Transverse colon (tissue), 4 donors: Measurements from ENCODE around the gene TMEM53. TPM values are rescaled to one million over a fixed set of nuclear protein-coding genes. Genes with fewer than 3 reads are reported as not detected.
A peak's percentile ranks its signal among the peaks of the same experiment; 100 is the strongest.

Experiments
- DNase-seq: peaks from one replicate; pipeline ENCODE4 v3.0.0-alpha.2; 2019
- H3K27ac ChIP-seq, 4 donors: fragments of 200-600 bp; sonication (generic); 2 replicates each; pipeline ENCODE4 v1.5.1; 2016 to 2018; ENCODE audit warnings: inconsistent platforms in 4 of 4
- H3K27me3 ChIP-seq: fragments of 200-600 bp; sonication (generic); 2 replicates; pipeline ENCODE4 v1.5.1; 2017; ENCODE audit warnings: inconsistent platforms
- H3K36me3 ChIP-seq, 4 donors: fragments of 200-600 bp; sonication (generic); 2 replicates each; pipeline ENCODE4 v1.5.1; 2017 to 2019; ENCODE audit warnings: inconsistent platforms in 4 of 4
- H3K4me1 ChIP-seq, 4 donors: fragments of 200-600 bp; sonication (generic); 2 replicates each; pipeline ENCODE4 v1.5.1; 2017 to 2020; ENCODE audit warnings: inconsistent platforms in 4 of 4
- H3K4me3 ChIP-seq, 4 donors: fragments of 200-600 bp; sonication (generic); 1 replicate in 1 of 4; 2 replicates in 3 of 4; pipeline versions ENCODE4 v1.5.1 to v1.6.1; 2017 to 2019; ENCODE audit warnings: inconsistent platforms in 4 of 4
- H3K9me3 ChIP-seq, 2 donors: fragments of 200-600 bp; sonication (generic); 2 replicates each; pipeline ENCODE4 v1.5.1; 2017 to 2019; ENCODE audit warnings: inconsistent platforms in 2 of 2
- CTCF ChIP-seq, 5 experiments: fragments of 200-600 bp in 3 of 5; fragments of 450-650 bp in 2 of 5; sonication (generic) in 3 of 5; IDR thresholded peaks; 1 replicate in 2 of 5; 2 replicates in 3 of 5; pipeline ENCODE4 v1.5.1; 2016 to 2017; ENCODE audit warnings: antibody characterized with exemption in 5 of 5, inconsistent platforms in 3 of 5, mild to moderate bottlenecking in 2 of 5, moderate library complexity in 1 of 5
- EP300 ChIP-seq: sonication (generic); formaldehyde crosslinking; IDR thresholded peaks from one replicate; pipeline ENCODE4 v1.6.1; 2017; ENCODE audit warnings: antibody characterized with exemption, low read depth
- POLR2A ChIP-seq: fragments of 450-650 bp; IDR thresholded peaks from one replicate; pipeline ENCODE4 v1.6.1; 2016; ENCODE audit warnings: antibody characterized with exemption, mild to moderate bottlenecking, moderate library complexity
- POLR2AphosphoS5 ChIP-seq, 3 donors: sonication (generic); formaldehyde crosslinking; IDR thresholded peaks; one replicate each; pipeline ENCODE4 v1.6.1; 2016; ENCODE audit warnings: antibody characterized with exemption in 3 of 3
- WGBS, 2 donors: methylation state at CpG; one replicate each; pipeline ENCODE4 v1.1.5; 2018; ENCODE audit warnings: low coverage in 1 of 2; 5-methylcytosine and 5-hydroxymethylcytosine counted together
- in situ Hi-C, 4 donors: fragments of 200-750 bp; cut with MboI; loops; one replicate each; pipeline versions ENCODE4 v1.15.0 to v1.15.1; 2017; ENCODE audit warnings: low sequenced_read_pairs in 3 of 4, low pct_ligation_motif_present in 1 of 4, low pct_unique_long_range_greater_than_20kb in 1 of 4
- intact Hi-C: fragments of 100-400 bp; cut with DNase I; formaldehyde crosslinking; loops from one replicate; pipeline ENCODE4 v1.15.1; 2023; ENCODE audit warnings: low total_unique reads
- total RNA-seq, 4 donors: library from RNA; depleted of rRNA; stranded (reverse); fragments of >200 nt; gene quantifications; one replicate each; pipeline ENCODE4 v1.1.0, GENCODE V29; 2016

TMEM53 gene
- total RNA-seq, 4 donors from 2014 or later: 14.2 to 40.8 (median 22.9) TPM

- in situ Hi-C loops (no loop called here), intact Hi-C loops (no loop called here)
- peaks cover 0 to 11% (median 2%) of the 10 kb centered on the region in 4 donors for H3K4me1 ChIP-seq
- no peak overlapping the region for H3K4me3 ChIP-seq
- no peaks in the 10 kb centered on the region for H3K27me3 ChIP-seq
- 6 to 30% methylated on average over 11 to 15 of the region's 15 CpGs for WGBS, 2 donors
- H3K27ac ChIP-seq: no peak overlapping the region
- TF ChIP-seq CTCF (IDR thresholded peaks at IDR 0.05) (peak; percentile 50 to 65 (median 61)), POLR2A (no peak), POLR2AphosphoS5 (IDR thresholded peaks at IDR 0.05) (no peak), EP300 (no peak)
- no peak for DNase-seq
- H3K9me3 ChIP-seq: no peaks in the 10 kb centered on the region
- no peaks in the 10 kb centered on the region for H3K36me3 ChIP-seq
Measured at GRCh38 chr1:44707959-44708831, 33.9 kb upstream of the TMEM53 start.

- peaks cover 0 to 11% (median 2%) of the 10 kb centered on the region in 4 donors for H3K4me1 ChIP-seq
- H3K27ac ChIP-seq: no peak overlapping the region
- H3K27me3 ChIP-seq: no peaks in the 10 kb centered on the region
- 80 to 92% methylated on average over 2 to 6 of the region's 6 CpGs for WGBS, 2 donors
- no peak for DNase-seq
- no peaks in the 10 kb centered on the region for H3K9me3 ChIP-seq
- intact Hi-C loops: no loop called here
- H3K36me3 ChIP-seq: no peaks in the 10 kb centered on the region
- in situ Hi-C loops: no loop called here
- TF ChIP-seq POLR2A (no peak), POLR2AphosphoS5 (IDR thresholded peaks at IDR 0.05) (no peak)
- no peak overlapping the region for H3K4me3 ChIP-seq
Measured at GRCh38 chr1:44707112-44707881, 33.0 kb upstream of the TMEM53 start.

GRCh38 chr1:44705938-44706337 lies 31.7 kb upstream of the TMEM53 start:
- H3K4me1 ChIP-seq: peaks cover 0 to 11% (median 2%) of the 10 kb centered on the region in 4 donors
- no peak for DNase-seq
- no peaks in the 10 kb centered on the region for H3K27me3 ChIP-seq
- no peak overlapping the region for H3K4me3 ChIP-seq
- no peaks in the 10 kb centered on the region for H3K36me3 ChIP-seq
- no peak overlapping the region for H3K27ac ChIP-seq
- WGBS, 2 donors: 80 to 81% methylated on average over 1 to 2 of the region's 2 CpGs
- in situ Hi-C loops (no loop called here), intact Hi-C loops (no loop called here)
- no peaks in the 10 kb centered on the region for H3K9me3 ChIP-seq
- TF ChIP-seq CTCF (IDR thresholded peaks at IDR 0.05): no peak
- TF ChIP-seq EP300: no peak
- no peak for TF ChIP-seq POLR2A
- no peak for TF ChIP-seq POLR2AphosphoS5 (IDR thresholded peaks at IDR 0.05)

GRCh38 chr1:44705470-44705869 lies 31.2 kb upstream of the TMEM53 start:
- no peak for TF ChIP-seq POLR2A
- TF ChIP-seq CTCF (IDR thresholded peaks at IDR 0.05): no peak
- TF ChIP-seq EP300: no peak
- no peak for DNase-seq
- in situ Hi-C loops: no loop called here

More at GRCh38 chr1:44705470-44705869, 31.2 kb upstream of the TMEM53 start:
- Histone ChIP-seq H3K4me3 (no peak overlapping the region), H3K4me1 (peaks cover 0 to 11% (median 2%) of the 10 kb centered on the region in 4 donors), H3K27ac (no peak overlapping the region), H3K9me3 (no peaks in the 10 kb centered on the region), H3K27me3 (no peaks in the 10 kb centered on the region), H3K36me3 (no peaks in the 10 kb centered on the region)
- intact Hi-C loops: no loop called here
- 82 to 84% methylated on average over 6 of the region's 6 CpGs for WGBS, 2 donors
